Measurements from ENCODE around the gene LARP4B. TPM values are rescaled to one million over a fixed set of nuclear protein-coding genes. Genes with fewer than 3 reads are reported as not detected.
A peak's percentile ranks its signal among the peaks of the same experiment; 100 is the strongest.

LARP4B gene
- polyA plus RNA-seq, 1 donor from 2014 or later, result 14.2 TPM

DNA sequence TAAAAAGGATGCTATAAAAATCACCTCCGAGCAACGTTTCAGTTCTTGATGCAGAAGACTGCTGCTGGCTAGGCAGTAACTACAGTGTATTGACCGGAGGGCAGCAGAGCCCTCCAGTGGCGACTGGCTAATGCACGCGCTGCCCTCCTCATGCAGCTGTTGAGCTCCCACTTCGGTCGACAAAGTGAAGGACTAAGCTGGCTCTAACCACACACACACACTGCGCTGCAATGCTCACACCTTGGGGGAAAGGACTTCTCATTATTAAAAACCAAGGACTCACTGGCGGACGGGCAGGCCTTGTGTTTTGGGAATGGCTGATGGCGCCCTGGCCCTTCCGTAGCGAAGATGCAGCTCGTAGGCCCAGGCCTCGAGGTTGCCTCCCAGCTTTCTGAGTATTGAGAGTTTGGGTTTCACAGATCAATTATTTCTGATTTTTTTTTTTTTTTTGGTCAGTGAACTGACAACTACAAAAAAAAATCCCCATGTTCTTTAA lies 121.1 kb downstream of the LARP4B start:
- Histone ChIP-seq H3K9me2 (ENCODE audit: insufficient read depth, low read length) (no peaks in the 10 kb centered on the region), H3F3A (ENCODE audit: insufficient read depth, low read length, poor library complexity, severe bottlenecking) (no peaks in the 10 kb centered on the region), H3K4me2 (ENCODE audit: low read length) (no peak overlapping the region), H3K4me3 (ENCODE audit: low read length) (no peak overlapping the region), H2AFZ (ENCODE audit: low read depth, low read length) (no peak overlapping the region), H3K9me3 (ENCODE audit: low read length) (no peaks in the 10 kb centered on the region), H3K27me3 (ENCODE audit: insufficient read depth, low read depth, low read length) (no peaks in the 10 kb centered on the region), H3K36me3 (ENCODE audit: insufficient read depth, low read length) (peaks cover 5% of the 10 kb centered on the region), H3K79me2 (replicated peaks; ENCODE audit: insufficient read depth, low read length) (no peaks in the 10 kb centered on the region), H3K27ac (ENCODE audit: low read length) (no peak overlapping the region), H4K20me1 (ENCODE audit: insufficient read depth) (no peaks in the 10 kb centered on the region), H3K9ac (ENCODE audit: low read length) (no peak overlapping the region)
- TF ChIP-seq EP300 (conservative IDR thresholded peaks at IDR 0.05; ENCODE audit: poor library complexity, severe bottlenecking) (no peak), POLR2AphosphoS5 (IDR thresholded peaks at IDR 0.05) (no peak), TAF1 (IDR thresholded peaks at IDR 0.05; ENCODE audit: low read depth) (no peak), MXI1 (conservative IDR thresholded peaks at IDR 0.05; ENCODE audit: poor library complexity, severe bottlenecking) (no peak), EZH2 (IDR thresholded peaks at IDR 0.05; ENCODE audit: borderline replicate concordance, insufficient read depth, low read length, poor library complexity, severe bottlenecking) (no peak), SMC3 (conservative IDR thresholded peaks at IDR 0.05; ENCODE audit: poor library complexity) (peak; percentile 64), RAD21 (conservative IDR thresholded peaks at IDR 0.05) (peak; percentile 72)
- TF ChIP-seq, protein P1, sequence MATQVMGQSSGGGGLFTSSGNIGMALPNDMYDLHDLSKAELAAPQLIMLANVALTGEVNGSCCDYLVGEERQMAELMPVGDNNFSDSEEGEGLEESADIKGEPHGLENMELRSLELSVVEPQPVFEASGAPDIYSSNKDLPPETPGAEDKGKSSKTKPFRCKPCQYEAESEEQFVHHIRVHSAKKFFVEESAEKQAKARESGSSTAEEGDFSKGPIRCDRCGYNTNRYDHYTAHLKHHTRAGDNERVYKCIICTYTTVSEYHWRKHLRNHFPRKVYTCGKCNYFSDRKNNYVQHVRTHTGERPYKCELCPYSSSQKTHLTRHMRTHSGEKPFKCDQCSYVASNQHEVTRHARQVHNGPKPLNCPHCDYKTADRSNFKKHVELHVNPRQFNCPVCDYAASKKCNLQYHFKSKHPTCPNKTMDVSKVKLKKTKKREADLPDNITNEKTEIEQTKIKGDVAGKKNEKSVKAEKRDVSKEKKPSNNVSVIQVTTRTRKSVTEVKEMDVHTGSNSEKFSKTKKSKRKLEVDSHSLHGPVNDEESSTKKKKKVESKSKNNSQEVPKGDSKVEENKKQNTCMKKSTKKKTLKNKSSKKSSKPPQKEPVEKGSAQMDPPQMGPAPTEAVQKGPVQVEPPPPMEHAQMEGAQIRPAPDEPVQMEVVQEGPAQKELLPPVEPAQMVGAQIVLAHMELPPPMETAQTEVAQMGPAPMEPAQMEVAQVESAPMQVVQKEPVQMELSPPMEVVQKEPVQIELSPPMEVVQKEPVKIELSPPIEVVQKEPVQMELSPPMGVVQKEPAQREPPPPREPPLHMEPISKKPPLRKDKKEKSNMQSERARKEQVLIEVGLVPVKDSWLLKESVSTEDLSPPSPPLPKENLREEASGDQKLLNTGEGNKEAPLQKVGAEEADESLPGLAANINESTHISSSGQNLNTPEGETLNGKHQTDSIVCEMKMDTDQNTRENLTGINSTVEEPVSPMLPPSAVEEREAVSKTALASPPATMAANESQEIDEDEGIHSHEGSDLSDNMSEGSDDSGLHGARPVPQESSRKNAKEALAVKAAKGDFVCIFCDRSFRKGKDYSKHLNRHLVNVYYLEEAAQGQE (IDR thresholded peaks at IDR 0.05; ENCODE audit: borderline replicate concordance), result no peak
- TF ChIP-seq, protein P2, sequence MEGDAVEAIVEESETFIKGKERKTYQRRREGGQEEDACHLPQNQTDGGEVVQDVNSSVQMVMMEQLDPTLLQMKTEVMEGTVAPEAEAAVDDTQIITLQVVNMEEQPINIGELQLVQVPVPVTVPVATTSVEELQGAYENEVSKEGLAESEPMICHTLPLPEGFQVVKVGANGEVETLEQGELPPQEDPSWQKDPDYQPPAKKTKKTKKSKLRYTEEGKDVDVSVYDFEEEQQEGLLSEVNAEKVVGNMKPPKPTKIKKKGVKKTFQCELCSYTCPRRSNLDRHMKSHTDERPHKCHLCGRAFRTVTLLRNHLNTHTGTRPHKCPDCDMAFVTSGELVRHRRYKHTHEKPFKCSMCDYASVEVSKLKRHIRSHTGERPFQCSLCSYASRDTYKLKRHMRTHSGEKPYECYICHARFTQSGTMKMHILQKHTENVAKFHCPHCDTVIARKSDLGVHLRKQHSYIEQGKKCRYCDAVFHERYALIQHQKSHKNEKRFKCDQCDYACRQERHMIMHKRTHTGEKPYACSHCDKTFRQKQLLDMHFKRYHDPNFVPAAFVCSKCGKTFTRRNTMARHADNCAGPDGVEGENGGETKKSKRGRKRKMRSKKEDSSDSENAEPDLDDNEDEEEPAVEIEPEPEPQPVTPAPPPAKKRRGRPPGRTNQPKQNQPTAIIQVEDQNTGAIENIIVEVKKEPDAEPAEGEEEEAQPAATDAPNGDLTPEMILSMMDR (IDR thresholded peaks at IDR 0.05; ENCODE audit: poor library complexity, severe bottlenecking), result peak; percentile 64

DNA sequence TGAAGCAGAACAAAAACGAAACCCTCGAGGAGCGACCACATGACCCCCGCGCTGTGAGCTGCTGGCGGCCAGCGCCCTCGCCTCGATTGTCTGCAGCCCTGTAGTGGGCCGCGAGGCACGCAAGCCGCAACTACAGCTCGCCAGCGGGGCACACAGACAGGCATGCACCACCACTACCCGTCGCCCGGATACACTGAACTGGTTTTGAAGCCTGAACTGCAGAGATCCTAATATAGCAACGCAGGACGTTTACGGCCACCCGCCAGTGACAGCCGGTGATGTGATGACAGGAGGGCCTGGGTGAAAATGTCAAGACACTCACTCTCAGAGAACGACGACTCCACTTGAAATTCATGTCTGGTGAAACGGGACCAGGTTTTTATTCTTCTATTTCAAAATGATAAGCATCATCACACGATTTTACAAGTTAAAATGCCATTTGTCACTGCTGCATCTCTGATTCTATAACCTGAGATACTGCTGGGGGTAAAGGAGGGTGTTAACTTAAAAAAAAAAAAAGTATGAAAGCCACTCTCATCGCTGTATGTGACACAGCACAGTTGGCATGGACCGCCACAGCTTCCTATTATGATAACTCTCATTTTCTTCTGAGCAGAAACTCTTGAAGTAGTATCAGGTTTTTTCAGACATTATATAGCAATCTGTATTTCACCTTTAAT lies 121.7 kb downstream of the LARP4B start:
- no peaks in the 10 kb centered on the region for H4K20me1 ChIP-seq (ENCODE audit: insufficient read depth)
- no peak overlapping the region for H3K4me3 ChIP-seq (ENCODE audit: low read length)
- no peaks in the 10 kb centered on the region for H3K9me2 ChIP-seq (ENCODE audit: insufficient read depth, low read length)
- peaks cover 5% of the 10 kb centered on the region for H3K36me3 ChIP-seq (ENCODE audit: insufficient read depth, low read length)
- H3K79me2 ChIP-seq (replicated peaks; ENCODE audit: insufficient read depth, low read length), result no peaks in the 10 kb centered on the region
- H2AFZ ChIP-seq (ENCODE audit: low read depth, low read length), result no peak overlapping the region
- no peak overlapping the region for H3K9ac ChIP-seq (ENCODE audit: low read length)
- H3K4me2 ChIP-seq (ENCODE audit: low read length), result no peak overlapping the region
- no peaks in the 10 kb centered on the region for H3K9me3 ChIP-seq (ENCODE audit: low read length)
- no peaks in the 10 kb centered on the region for H3K27me3 ChIP-seq (ENCODE audit: insufficient read depth, low read depth, low read length)
- no peaks in the 10 kb centered on the region for H3F3A ChIP-seq (ENCODE audit: insufficient read depth, low read length, poor library complexity, severe bottlenecking)
- TF ChIP-seq RAD21 (conservative IDR thresholded peaks at IDR 0.05), result no peak
- no peak for TF ChIP-seq EZH2 (IDR thresholded peaks at IDR 0.05; ENCODE audit: borderline replicate concordance, insufficient read depth, low read length, poor library complexity, severe bottlenecking)
- no peak for TF ChIP-seq EP300 (conservative IDR thresholded peaks at IDR 0.05; ENCODE audit: poor library complexity, severe bottlenecking)
- TF ChIP-seq, protein P1 (IDR thresholded peaks at IDR 0.05; ENCODE audit: borderline replicate concordance), result no peak
- H3K27ac ChIP-seq (ENCODE audit: low read length), result no peak overlapping the region
